SJCRH30 (cell line): Measurements from ENCODE around the gene SMIM38. TPM values are rescaled to one million over a fixed set of nuclear protein-coding genes. Genes with fewer than 3 reads are reported as not detected.
A peak's percentile ranks its signal among the peaks of the same experiment; 100 is the strongest.
"Not testable (repeated sequence)": the region's sequence is repeated elsewhere in the genome, so short reads cannot be mapped to it uniquely, and the experiment has no call there.

Source experiments
- DNase-seq, 2 experiments: peaks; one replicate each; pipeline ENCODE4 v3.0.0-alpha.2; 2015 to 2020
- H3K27ac ChIP-seq: fragments of 250-450 bp; sonication (Bioruptor Pico); 2 replicates; pipeline ENCODE4 v1.5.1; 2020; ENCODE audit warnings: mild to moderate bottlenecking, moderate library complexity
- H3K27me3 ChIP-seq: fragments of 250-450 bp; sonication (Bioruptor Pico); 2 replicates; pipeline ENCODE4 v1.5.1; 2020; ENCODE audit warnings: mild to moderate bottlenecking, moderate library complexity
- H3K36me3 ChIP-seq: fragments of 250-450 bp; sonication (Bioruptor Pico); 2 replicates; pipeline ENCODE4 v1.5.1; 2020; ENCODE audit warnings: mild to moderate bottlenecking, moderate library complexity
- H3K4me1 ChIP-seq: fragments of 250-450 bp; sonication (Bioruptor Pico); 2 replicates; pipeline ENCODE4 v1.5.1; 2020; ENCODE audit warnings: mild to moderate bottlenecking, moderate library complexity
- H3K4me3 ChIP-seq: fragments of 250-450 bp; sonication (Bioruptor Pico); 2 replicates; pipeline ENCODE4 v1.5.1; 2020; ENCODE audit warnings: mild to moderate bottlenecking, moderate library complexity
- H3K9me3 ChIP-seq: fragments of 250-450 bp; sonication (Bioruptor Pico); replicated peaks from 2 replicates; pipeline ENCODE4 v1.5.1; 2020; ENCODE audit warnings: mild to moderate bottlenecking, moderate library complexity
- total RNA-seq: library from RNA; depleted of rRNA; stranded (reverse); fragments of >200 nt; shearing (Covaris generic); gene quantifications from 2 replicates; pipeline ENCODE4 v1.2.3, GENCODE V29; 2014

The SMIM38 gene
- total RNA-seq, 1 experiment from 2014 or later, result 0.40 TPM

GRCh38 chr11:69140635-69141034 lies 15.1 kb upstream of the SMIM38 start:
- DNase-seq, result no peak
- H3K27ac ChIP-seq, result no peak overlapping the region
- no peaks in the 10 kb centered on the region for H3K27me3 ChIP-seq
- H3K4me3 ChIP-seq, result no peak overlapping the region
- no peaks in the 10 kb centered on the region for H3K36me3 ChIP-seq
- no peaks in the 10 kb centered on the region for H3K9me3 ChIP-seq
- peaks cover 4% of the 10 kb centered on the region; the same call in 1 of the 2 replicates for H3K4me1 ChIP-seq

GRCh38 chr11:69141742-69142141 lies 14.0 kb upstream of the SMIM38 start:
- no peak overlapping the region for H3K4me3 ChIP-seq
- DNase-seq, result no peak
- H3K4me1 ChIP-seq, result peaks cover 4% of the 10 kb centered on the region; the same call in 1 of the 2 replicates
- 0 out of 2 replicates have a peak, but pooled peaks cover 4% of the 10 kb centered on the region for H3K9me3 ChIP-seq
- H3K36me3 ChIP-seq, result no peaks in the 10 kb centered on the region
- no peak overlapping the region for H3K27ac ChIP-seq
- no peaks in the 10 kb centered on the region for H3K27me3 ChIP-seq

DNA sequence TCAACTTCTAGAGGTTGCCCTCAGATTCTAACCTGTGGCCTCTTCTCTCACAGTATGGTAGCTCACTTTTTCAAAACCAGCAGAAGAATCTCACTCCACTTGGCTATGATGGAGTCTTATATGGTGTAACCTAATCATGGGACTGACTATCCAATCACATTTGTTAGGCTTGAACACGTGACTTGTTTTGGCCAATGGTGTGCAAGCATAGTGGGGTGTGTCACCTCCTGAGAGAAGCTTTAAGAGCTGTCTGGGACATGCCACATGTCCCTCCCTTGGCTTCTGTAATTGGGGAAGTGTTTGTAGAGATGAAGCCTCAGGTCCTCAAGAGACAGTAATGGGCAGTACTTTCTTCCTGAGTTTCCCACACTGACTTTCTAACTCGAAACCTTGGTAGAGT lies 12.8 kb upstream of the SMIM38 start:
- Histone ChIP-seq H3K4me1 (peaks cover 4% of the 10 kb centered on the region; the same call in 1 of the 2 replicates), H3K27me3 (no peaks in the 10 kb centered on the region), H3K9me3 (0 out of 2 replicates have a peak, but pooled peaks cover 4% of the 10 kb centered on the region), H3K4me3 (no peak overlapping the region), H3K27ac (no peak overlapping the region), H3K36me3 (no peaks in the 10 kb centered on the region)
- no peak for DNase-seq

GRCh38 chr11:69144316-69145049 lies 11.3 kb upstream of the SMIM38 start:
- Histone ChIP-seq H3K9me3 (0 out of 2 replicates have a peak, but pooled peaks cover 4% of the 10 kb centered on the region), H3K27ac (no peak overlapping the region), H3K27me3 (no peaks in the 10 kb centered on the region), H3K4me1 (no peaks in the 10 kb centered on the region), H3K4me3 (no peak overlapping the region), H3K36me3 (no peaks in the 10 kb centered on the region)
- DNase-seq, result no peak

DNA sequence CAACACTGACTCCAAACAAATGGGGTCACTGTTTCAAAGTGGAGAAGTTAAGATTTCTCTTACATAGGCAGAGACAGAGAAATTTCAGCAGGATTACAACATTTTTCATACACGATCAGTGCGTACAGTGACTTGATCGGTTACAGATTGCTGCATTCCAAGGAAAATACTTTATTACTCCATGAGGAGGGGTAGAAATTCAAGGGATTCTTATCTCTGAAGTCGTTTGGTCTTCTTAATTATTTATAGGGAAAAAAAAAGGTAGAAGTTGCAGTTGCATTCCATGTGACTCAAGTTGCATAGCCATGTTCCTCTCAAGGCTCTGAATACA lies 10.7 kb upstream of the SMIM38 start:
- Histone ChIP-seq H3K9me3 (0 out of 2 replicates have a peak, but pooled peaks cover 4% of the 10 kb centered on the region), H3K36me3 (no peaks in the 10 kb centered on the region), H3K27me3 (no peaks in the 10 kb centered on the region), H3K27ac (no peak overlapping the region), H3K4me3 (no peak overlapping the region), H3K4me1 (no peaks in the 10 kb centered on the region)
- no peak for DNase-seq

GRCh38 chr11:69148377-69148762 lies 7.4 kb upstream of the SMIM38 start:
- Histone ChIP-seq H3K36me3 (no peaks in the 10 kb centered on the region), H3K27me3 (no peaks in the 10 kb centered on the region), H3K9me3 (0 out of 2 replicates have a peak, but pooled peaks cover 4% of the 10 kb centered on the region), H3K27ac (no peak overlapping the region), H3K4me1 (no peaks in the 10 kb centered on the region), H3K4me3 (no peak overlapping the region)
- DNase-seq, result no peak

DNA sequence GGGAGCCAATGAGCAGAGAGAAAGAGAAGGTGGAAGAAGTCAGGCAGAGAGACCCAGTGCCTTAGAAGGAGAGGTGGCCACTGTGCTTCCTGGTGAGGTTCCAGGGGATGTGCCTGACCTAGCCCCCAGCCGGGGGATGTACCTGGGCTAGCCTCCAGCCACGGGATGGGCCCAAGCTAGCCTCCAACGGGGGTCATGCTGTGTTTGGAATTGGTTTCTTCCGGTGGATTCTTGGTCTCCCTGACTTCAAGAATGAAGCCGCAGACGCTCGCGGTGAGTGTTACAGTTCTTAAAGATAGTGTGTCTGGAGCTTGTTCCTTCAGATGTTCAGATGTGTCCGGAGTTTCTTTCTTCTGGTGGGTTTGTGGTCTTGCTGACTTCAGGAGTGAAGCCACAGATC lies 6.9 kb upstream of the SMIM38 start:
- H3K4me3 ChIP-seq, result no peak overlapping the region
- H3K4me1 ChIP-seq, result no peaks in the 10 kb centered on the region
- H3K36me3 ChIP-seq, result no peaks in the 10 kb centered on the region
- H3K27me3 ChIP-seq, result no peaks in the 10 kb centered on the region
- no peak overlapping the region for H3K27ac ChIP-seq
- H3K9me3 ChIP-seq, result 0 out of 2 replicates have a peak, but pooled peaks cover 4% of the 10 kb centered on the region
- DNase-seq, result no peak

GRCh38 chr11:69149338-69150045 lies 6.2 kb upstream of the SMIM38 start:
- DNase-seq, H3K27me3 ChIP-seq, H3K36me3 ChIP-seq, H3K4me3 ChIP-seq, H3K27ac ChIP-seq, H3K4me1 ChIP-seq, H3K9me3 ChIP-seq: not testable (repeated sequence)

DNA sequence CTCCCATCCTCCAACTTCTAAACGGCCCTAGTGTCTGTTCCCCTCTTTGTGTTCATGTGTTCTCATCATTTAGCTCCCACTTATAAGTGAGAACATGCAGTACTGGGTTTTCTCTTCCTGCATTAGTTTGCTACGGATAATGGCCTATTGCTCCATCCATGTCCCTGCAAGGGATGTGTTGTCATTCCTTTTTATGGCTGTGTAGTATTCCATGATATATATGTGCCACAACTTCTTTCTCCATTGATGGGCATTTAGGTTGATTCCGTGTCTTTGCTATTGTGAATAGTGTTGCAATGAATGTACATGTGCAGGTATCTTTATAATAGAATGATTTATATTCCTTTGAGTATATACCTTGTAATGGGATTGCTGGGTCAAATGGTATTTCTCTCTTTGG lies 5.6 kb upstream of the SMIM38 start:
- H3K27me3 ChIP-seq, result no peaks in the 10 kb centered on the region
- no peaks in the 10 kb centered on the region for H3K4me1 ChIP-seq
- 0 out of 2 replicates have a peak, but pooled peaks cover 4% of the 10 kb centered on the region for H3K9me3 ChIP-seq
- H3K36me3 ChIP-seq, result no peaks in the 10 kb centered on the region
- no peak overlapping the region for H3K27ac ChIP-seq
- H3K4me3 ChIP-seq, result no peak overlapping the region
- no peak for DNase-seq

GRCh38 chr11:69151836-69152235 lies 3.9 kb upstream of the SMIM38 start:
- Histone ChIP-seq H3K4me1 (peaks cover 8% of the 10 kb centered on the region), H3K36me3 (no peaks in the 10 kb centered on the region), H3K27me3 (no peaks in the 10 kb centered on the region), H3K9me3 (no peaks in the 10 kb centered on the region), H3K4me3 (no peak overlapping the region), H3K27ac (no peak overlapping the region)
- no peak for DNase-seq

DNA sequence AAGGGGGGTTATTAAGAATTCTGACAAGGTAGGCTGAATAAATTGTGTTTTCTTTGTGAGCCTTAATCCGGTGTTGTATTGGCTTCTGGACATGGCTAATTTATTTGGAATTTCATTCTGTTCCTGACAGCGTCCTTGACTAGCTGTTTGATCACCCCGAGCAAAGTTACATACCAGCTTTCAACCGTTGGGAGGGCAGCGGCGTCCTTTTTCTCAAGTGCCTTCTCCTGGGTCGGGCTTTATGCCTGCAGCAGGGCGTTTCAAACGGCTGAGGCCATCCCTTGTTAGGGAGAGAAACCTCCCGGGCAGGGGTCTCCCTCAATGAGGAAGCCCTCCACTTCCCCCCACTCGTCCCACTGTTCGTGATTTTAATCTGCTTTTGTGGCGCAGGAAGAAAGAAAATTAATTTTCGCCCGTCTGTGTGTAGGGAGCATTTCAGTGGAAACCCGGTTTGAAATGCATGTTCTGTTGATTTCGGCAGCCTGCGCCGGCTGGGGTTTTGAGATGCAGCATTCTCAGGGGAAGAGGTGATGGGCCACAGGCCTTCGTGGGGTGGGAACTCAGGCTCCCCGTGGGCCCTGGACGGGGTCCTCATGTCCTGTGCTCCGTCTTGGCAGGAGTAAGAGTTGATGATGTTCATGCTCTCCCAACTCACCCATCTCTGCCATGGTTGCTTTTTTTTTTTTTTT lies 2.9 kb upstream of the SMIM38 start:
- DNase-seq, result no peak
- H3K27ac ChIP-seq, result no peak overlapping the region
- H3K9me3 ChIP-seq, result no peaks in the 10 kb centered on the region
- peaks cover 14% of the 10 kb centered on the region for H3K4me1 ChIP-seq
- no peaks in the 10 kb centered on the region for H3K27me3 ChIP-seq
- H3K36me3 ChIP-seq, result no peaks in the 10 kb centered on the region
- no peak overlapping the region for H3K4me3 ChIP-seq

DNA sequence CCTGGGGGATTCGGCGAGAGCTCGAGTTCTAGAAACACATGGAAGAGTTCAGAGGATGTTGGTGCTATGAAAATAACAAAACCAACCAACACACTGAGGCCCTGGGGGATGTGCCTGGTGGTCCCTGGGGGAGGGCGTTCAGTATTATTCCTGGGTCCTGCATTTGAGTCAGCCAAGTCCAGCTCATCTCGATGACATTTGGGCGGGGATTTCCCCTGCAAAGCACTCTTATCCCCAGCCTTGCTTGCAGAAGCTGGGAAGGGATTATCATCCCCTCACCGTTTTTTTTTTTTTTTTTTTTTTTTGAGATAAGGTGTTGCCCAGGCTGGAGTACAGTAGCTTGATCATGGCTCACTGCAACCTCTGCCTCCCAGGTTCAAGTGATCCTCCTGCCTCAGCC lies 2.1 kb upstream of the SMIM38 start:
- no peaks in the 10 kb centered on the region for H3K36me3 ChIP-seq
- DNase-seq, result no peak
- H3K27ac ChIP-seq, result no peak overlapping the region
- no peaks in the 10 kb centered on the region for H3K9me3 ChIP-seq
- H3K27me3 ChIP-seq, result no peaks in the 10 kb centered on the region
- no peak overlapping the region for H3K4me3 ChIP-seq
- H3K4me1 ChIP-seq, result peaks cover 17% of the 10 kb centered on the region

GRCh38 chr11:69154211-69154913 lies 1.4 kb upstream of the SMIM38 start:
- DNase-seq, result no peak
- H3K27me3 ChIP-seq, result no peaks in the 10 kb centered on the region
- H3K9me3 ChIP-seq, result no peaks in the 10 kb centered on the region
- H3K36me3 ChIP-seq, result no peaks in the 10 kb centered on the region
- H3K4me1 ChIP-seq, result peaks cover 17% of the 10 kb centered on the region
- no peak overlapping the region for H3K4me3 ChIP-seq
- no peak overlapping the region for H3K27ac ChIP-seq

DNA sequence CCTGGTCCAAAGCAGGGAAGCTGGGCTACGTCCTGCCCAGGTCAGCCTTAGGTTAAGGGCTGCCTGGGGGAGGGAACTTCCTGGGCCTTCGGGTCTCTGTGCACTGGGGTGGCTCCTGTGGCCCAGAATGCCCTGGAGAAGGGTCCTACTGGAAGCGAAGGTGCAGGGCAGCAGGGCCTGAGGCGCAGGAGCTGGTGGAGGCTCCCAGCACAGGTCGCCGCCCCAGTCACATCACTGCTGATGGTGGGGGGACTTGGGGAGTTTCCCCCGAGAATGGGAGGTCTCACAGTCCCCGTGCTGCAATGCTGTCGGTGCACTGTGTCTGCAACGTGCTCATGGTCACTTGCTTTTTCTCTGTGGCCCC lies 815 bp upstream of the SMIM38 start:
- H3K4me1 ChIP-seq, result peaks cover 17% of the 10 kb centered on the region
- no peak overlapping the region for H3K27ac ChIP-seq
- no peaks in the 10 kb centered on the region for H3K36me3 ChIP-seq
- no peaks in the 10 kb centered on the region for H3K9me3 ChIP-seq
- H3K27me3 ChIP-seq, result no peaks in the 10 kb centered on the region
- no peak overlapping the region for H3K4me3 ChIP-seq
- no peak for DNase-seq

DNA sequence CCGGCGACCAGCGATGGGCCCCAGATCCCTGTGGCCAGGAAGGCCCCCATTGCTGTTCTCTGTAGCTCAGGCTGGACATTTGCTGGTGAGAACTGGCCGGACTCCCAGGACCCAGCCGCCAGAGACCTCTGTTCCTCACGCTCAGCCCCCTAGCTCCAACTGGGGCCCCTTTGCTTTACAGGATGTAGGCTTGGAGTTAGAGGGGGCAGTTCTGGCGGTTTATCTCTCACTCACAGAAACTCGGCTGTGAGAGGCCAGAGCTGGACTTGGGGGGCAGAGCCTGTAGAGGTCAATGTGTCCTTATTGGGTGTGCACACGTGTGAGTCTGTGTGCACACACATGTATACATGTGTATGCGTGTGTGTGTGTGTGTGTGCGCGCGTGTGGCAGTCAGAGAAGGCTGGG lies 502 bp downstream of the SMIM38 start:
- Histone ChIP-seq H3K4me3 (no peak overlapping the region), H3K27ac (peak overlapping the region; percentile 97), H3K36me3 (no peaks in the 10 kb centered on the region), H3K4me1 (peaks cover 17% of the 10 kb centered on the region), H3K9me3 (no peaks in the 10 kb centered on the region), H3K27me3 (no peaks in the 10 kb centered on the region)
- no peak for DNase-seq
